Stimulated activated CD8-positive, alpha-beta memory T cell treated with anti-CD3 and anti-CD28 coated beads, Interleukin-2, amount 100 ng/mL, for 1 hour (primary cell): ENCODE measurements around the gene DIP2C.

Experiments used
- DNase-seq, 2 donors: peaks; one replicate each; pipeline ENCODE4 v3.0.0-alpha.2; 2020; ENCODE audit warnings: low read depth in 2 of 2

The DIP2C gene

GRCh38 chr10:571688-572451 lies 117.6 kb downstream of the DIP2C start:
- DNase-seq: no peak

- no peak for DNase-seq
Observed at GRCh38 chr10:571166-571565, 118.3 kb downstream of the DIP2C start.

GRCh38 chr10:570628-571163 lies 118.8 kb downstream of the DIP2C start:
- DNase-seq: no peak

- no peak for DNase-seq
Observed at GRCh38 chr10:569961-570627, 119.4 kb downstream of the DIP2C start.

- no peak for DNase-seq
Observed at GRCh38 chr10:568848-569247, 120.6 kb downstream of the DIP2C start.

- DNase-seq: no peak
Observed at GRCh38 chr10:567869-568268, 121.6 kb downstream of the DIP2C start.

- DNase-seq: no peak
Observed at GRCh38 chr10:566241-566885, 123.1 kb downstream of the DIP2C start.

GRCh38 chr10:565676-566075 lies 123.8 kb downstream of the DIP2C start:
- DNase-seq: no peak

GRCh38 chr10:565146-565545 lies 124.3 kb downstream of the DIP2C start:
- no peak for DNase-seq

GRCh38 chr10:563827-564226 lies 125.6 kb downstream of the DIP2C start:
- DNase-seq: no peak

- DNase-seq: no peak
Observed at GRCh38 chr10:562142-562541, 127.3 kb downstream of the DIP2C start.

GRCh38 chr10:561721-562120 lies 127.7 kb downstream of the DIP2C start:
- no peak for DNase-seq

GRCh38 chr10:560314-560992 lies 129.0 kb downstream of the DIP2C start:
- no peak for DNase-seq

GRCh38 chr10:559767-560047 lies 129.8 kb downstream of the DIP2C start:
- no peak for DNase-seq

GRCh38 chr10:558891-559766 lies 130.3 kb downstream of the DIP2C start:
- no peak for DNase-seq

GRCh38 chr10:558364-558763 lies 131.1 kb downstream of the DIP2C start:
- no peak for DNase-seq

GRCh38 chr10:557792-558328 lies 131.6 kb downstream of the DIP2C start:
- DNase-seq: no peak

GRCh38 chr10:556971-557637 lies 132.4 kb downstream of the DIP2C start:
- DNase-seq: no peak

GRCh38 chr10:555682-556350 lies 133.7 kb downstream of the DIP2C start:
- DNase-seq: no peak

- DNase-seq: no peak
Observed at GRCh38 chr10:555281-555680, 134.2 kb downstream of the DIP2C start.
